ENCODE data around the gene ATG14.

DNA sequence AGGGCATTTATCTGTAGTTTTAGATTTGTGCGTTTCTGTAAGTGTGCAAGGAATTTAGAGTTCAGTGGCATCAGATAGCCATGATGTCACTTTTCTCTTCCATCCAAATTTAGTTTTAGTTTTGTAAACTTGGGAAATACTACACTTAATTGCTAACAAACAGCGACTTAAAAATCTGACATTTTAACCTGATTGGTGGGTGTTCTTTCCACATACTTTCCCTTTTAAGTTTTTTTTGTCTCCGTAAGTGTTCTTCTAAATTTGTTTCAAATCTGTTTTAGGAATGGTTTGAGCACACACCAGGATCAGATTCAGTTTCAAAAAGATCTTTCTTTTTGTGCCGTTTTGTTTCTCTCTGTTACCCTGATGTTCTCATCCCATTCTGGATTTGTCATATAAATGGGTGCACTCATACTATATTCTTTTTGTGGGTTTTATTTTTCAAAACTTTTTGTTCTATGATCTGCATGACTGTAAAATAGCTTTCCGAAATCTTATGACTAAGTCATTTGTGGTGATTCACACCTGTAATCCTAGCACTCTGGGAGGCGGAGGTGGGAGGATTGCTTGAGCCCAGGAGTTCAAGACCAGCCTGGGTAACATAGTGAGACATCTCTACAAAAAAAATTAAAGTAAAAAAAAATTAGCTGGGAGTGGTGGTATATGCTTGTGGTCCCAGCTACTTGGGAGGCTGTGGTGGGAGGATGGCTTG is 81.5 kb downstream of the ATG14 start:
- no peak for TF ChIP-seq KLF16 (tag by site-specific recombination; IDR thresholded peaks at IDR 0.05)
- TF ChIP-seq ZNF639 (tag by site-specific recombination; IDR thresholded peaks at IDR 0.05), result no peak
- TF ChIP-seq ZNF629 (tag by site-specific recombination; IDR thresholded peaks at IDR 0.05), result no peak
- TF ChIP-seq YY1 (tag by site-specific recombination; IDR thresholded peaks at IDR 0.05), result no peak
- no peak for TF ChIP-seq ZNF561 (tag by site-specific recombination; IDR thresholded peaks at IDR 0.05; ENCODE audit: borderline replicate concordance)
- no peak for TF ChIP-seq REST (tag by site-specific recombination; IDR thresholded peaks at IDR 0.05)
- no peak for TF ChIP-seq TCF7L2 (IDR thresholded peaks at IDR 0.05; ENCODE audit: borderline replicate concordance, low read depth, low read length)
- TF ChIP-seq, protein P1, sequence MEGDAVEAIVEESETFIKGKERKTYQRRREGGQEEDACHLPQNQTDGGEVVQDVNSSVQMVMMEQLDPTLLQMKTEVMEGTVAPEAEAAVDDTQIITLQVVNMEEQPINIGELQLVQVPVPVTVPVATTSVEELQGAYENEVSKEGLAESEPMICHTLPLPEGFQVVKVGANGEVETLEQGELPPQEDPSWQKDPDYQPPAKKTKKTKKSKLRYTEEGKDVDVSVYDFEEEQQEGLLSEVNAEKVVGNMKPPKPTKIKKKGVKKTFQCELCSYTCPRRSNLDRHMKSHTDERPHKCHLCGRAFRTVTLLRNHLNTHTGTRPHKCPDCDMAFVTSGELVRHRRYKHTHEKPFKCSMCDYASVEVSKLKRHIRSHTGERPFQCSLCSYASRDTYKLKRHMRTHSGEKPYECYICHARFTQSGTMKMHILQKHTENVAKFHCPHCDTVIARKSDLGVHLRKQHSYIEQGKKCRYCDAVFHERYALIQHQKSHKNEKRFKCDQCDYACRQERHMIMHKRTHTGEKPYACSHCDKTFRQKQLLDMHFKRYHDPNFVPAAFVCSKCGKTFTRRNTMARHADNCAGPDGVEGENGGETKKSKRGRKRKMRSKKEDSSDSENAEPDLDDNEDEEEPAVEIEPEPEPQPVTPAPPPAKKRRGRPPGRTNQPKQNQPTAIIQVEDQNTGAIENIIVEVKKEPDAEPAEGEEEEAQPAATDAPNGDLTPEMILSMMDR (tag by site-specific recombination; IDR thresholded peaks at IDR 0.05), result no peak
- TF ChIP-seq ZNF23 (tag by site-specific recombination; IDR thresholded peaks at IDR 0.05; ENCODE audit: borderline replicate concordance), result no peak
